Activated CD8-positive, alpha-beta T cell treated with anti-CD3 and anti-CD28 coated beads for 36 hours (primary cell): ENCODE results near the gene RFPL3. TPM values are rescaled to one million over a fixed set of nuclear protein-coding genes. Genes with fewer than 3 reads are reported as not detected.
A peak's percentile ranks its signal among the peaks of the same experiment; 100 is the strongest.
"Not testable (repeated sequence)": the region's sequence is repeated elsewhere in the genome, so short reads cannot be mapped to it uniquely, and the experiment has no call there.

ENCODE experiments used
- ATAC-seq: fragments of 200-7000 bp; cut with Tn5 transposase; one replicate; pipeline ENCODE4 v1.10.0; 2021; ENCODE audit warnings: mild to moderate bottlenecking, moderate library complexity
- CTCF ChIA-PET: fragments of 350-600 bp; sonication (Branson Sonifier 250); formaldehyde crosslinking; loops from one replicate; lab custom pipeline; 2021; ENCODE audit warnings: antibody characterized with exemption; lab: Charles Lee
- POLR2A ChIA-PET: fragments of 350-600 bp; sonication (Branson Sonifier 250); formaldehyde crosslinking; loops from one replicate; lab custom pipeline; 2021; ENCODE audit warnings: antibody characterized with exemption; lab: Charles Lee
- DNase-seq: peaks from one replicate; pipeline ENCODE4 v3.0.0-alpha.2; 2020
- H3K27ac Mint-ChIP-seq: one replicate; pipeline ENCODE4 v1.8.0; 2021; ENCODE audit warnings: mild to moderate bottlenecking, mixed read lengths
- H3K27me3 Mint-ChIP-seq: one replicate; pipeline ENCODE4 v1.8.0; 2021; ENCODE audit warnings: mixed read lengths
- H3K36me3 Mint-ChIP-seq: one replicate; pipeline ENCODE4 v1.8.0; 2021; ENCODE audit warnings: low read depth, mixed read lengths
- H3K4me1 Mint-ChIP-seq: one replicate; pipeline ENCODE4 v1.8.0; 2021; ENCODE audit warnings: low read depth, mixed read lengths
- H3K4me3 Mint-ChIP-seq: one replicate; pipeline ENCODE4 v1.8.0; 2021; ENCODE audit warnings: mild to moderate bottlenecking, moderate library complexity, mixed read lengths
- H3K9me3 Mint-ChIP-seq: one replicate; pipeline ENCODE4 v1.8.0; 2021; ENCODE audit warnings: mixed read lengths
- CTCF ChIP-seq: fragments of 200-600 bp; IDR thresholded peaks from one replicate; pipeline ENCODE4 v1.8.0; 2022; ENCODE audit warnings: antibody characterized with exemption, mild to moderate bottlenecking
- intact Hi-C: fragments of 100-400 bp; cut with micrococcal nuclease; formaldehyde crosslinking; loops from one replicate; pipeline ENCODE4 v1.10.0; 2022
- total RNA-seq, 2 experiments: library from RNA; stranded (reverse); gene quantifications; one replicate each; pipeline ENCODE4 v1.2.3, GENCODE V29; 2021

RFPL3 gene
- total RNA-seq, 2 experiments from 2014 or later, result not detected

- H3K36me3 Mint-ChIP-seq, result no peaks in the 10 kb centered on the region
- intact Hi-C loops, result no loop called here
- ChIA-PET CTCF (no interaction called here), POLR2A (no interaction called here)
- TF ChIP-seq CTCF, result no peak
- no peak overlapping the region for H3K27ac Mint-ChIP-seq
- DNase-seq (no peak), ATAC-seq (no peak)
- peaks cover 12% of the 10 kb centered on the region for H3K4me1 Mint-ChIP-seq
- H3K9me3 Mint-ChIP-seq, result no peaks in the 10 kb centered on the region
- H3K27me3 Mint-ChIP-seq, result peaks cover 28% of the 10 kb centered on the region
- no peak overlapping the region for H3K4me3 Mint-ChIP-seq
Measured at GRCh38 chr22:32340411-32340810, 17.3 kb upstream of the RFPL3 start.

- Mint-ChIP-seq H3K4me3 (no peak overlapping the region), H3K27ac (no peak overlapping the region), H3K9me3 (no peaks in the 10 kb centered on the region), H3K4me1 (peaks cover 12% of the 10 kb centered on the region), H3K27me3 (peaks cover 32% of the 10 kb centered on the region), H3K36me3 (no peaks in the 10 kb centered on the region)
- DNase-seq, result no peak
- TF ChIP-seq CTCF, result no peak
- ChIA-PET CTCF (no interaction called here), POLR2A (no interaction called here)
- intact Hi-C loops, result no loop called here
- ATAC-seq, result no peak
Measured at GRCh38 chr22:32341122-32341740, 16.4 kb upstream of the RFPL3 start.

GRCh38 chr22:32342977-32343376 lies 14.7 kb upstream of the RFPL3 start:
- no peak for TF ChIP-seq CTCF
- intact Hi-C loops, result no loop called here
- ChIA-PET POLR2A (no interaction called here), CTCF (no interaction called here)
- DNase-seq (peak; percentile 7), ATAC-seq (peak; percentile 55)
- Mint-ChIP-seq H3K27ac (no peak overlapping the region), H3K9me3 (no peaks in the 10 kb centered on the region), H3K27me3 (peaks cover 33% of the 10 kb centered on the region), H3K4me1 (peaks cover 12% of the 10 kb centered on the region), H3K36me3 (no peaks in the 10 kb centered on the region), H3K4me3 (no peak overlapping the region)

GRCh38 chr22:32343941-32344340 lies 13.7 kb upstream of the RFPL3 start:
- Mint-ChIP-seq H3K36me3 (no peaks in the 10 kb centered on the region), H3K4me1 (peaks cover 12% of the 10 kb centered on the region), H3K27me3 (peaks cover 32% of the 10 kb centered on the region), H3K27ac (no peak overlapping the region), H3K9me3 (no peaks in the 10 kb centered on the region), H3K4me3 (no peak overlapping the region)
- ATAC-seq, result peak; percentile 68
- TF ChIP-seq CTCF, result no peak
- DNase-seq, result peak; percentile 14
- ChIA-PET CTCF (no interaction called here), POLR2A (no interaction called here)
- intact Hi-C loops, result no loop called here

GRCh38 chr22:32348031-32348611 lies 9.5 kb upstream of the RFPL3 start:
- no peak overlapping the region for H3K4me3 Mint-ChIP-seq
- no peak overlapping the region for H3K27ac Mint-ChIP-seq
- intact Hi-C loops, result no loop called here
- no peaks in the 10 kb centered on the region for H3K9me3 Mint-ChIP-seq
- H3K4me1 Mint-ChIP-seq, result peaks cover 10% of the 10 kb centered on the region
- H3K27me3 Mint-ChIP-seq, result peaks cover 15% of the 10 kb centered on the region
- no peak for TF ChIP-seq CTCF
- no peak for DNase-seq
- no peak for ATAC-seq
- H3K36me3 Mint-ChIP-seq, result no peaks in the 10 kb centered on the region
- ChIA-PET POLR2A (interaction anchor here (0.6 kb wide), 1 partner anchor 122 kb away, joined by 4 read pairs; no protein-coding TSS in a partner anchor), CTCF (interaction anchor here (0.6 kb wide), 1 partner anchor 82 kb away, joined by 3 read pairs; no protein-coding TSS in a partner anchor)

- H3K27ac Mint-ChIP-seq, H3K4me3 Mint-ChIP-seq, H3K36me3 Mint-ChIP-seq, CTCF ChIA-PET, H3K27me3 Mint-ChIP-seq, ATAC-seq, H3K4me1 Mint-ChIP-seq, DNase-seq, intact Hi-C loops, POLR2A ChIA-PET, H3K9me3 Mint-ChIP-seq: not testable (repeated sequence)
Measured at GRCh38 chr22:32351875-32352274, 5.8 kb upstream of the RFPL3 start.
